Mammary epithelial cell (primary cell): Measurements from ENCODE around the gene PRSS48.

Experiments used
- EZH2 ChIP-seq: IDR thresholded peaks from 2 replicates; pipeline ENCODE4 v1.6.1; 2012; ENCODE audit warnings: low read length, inconsistent platforms, borderline replicate concordance
- TF ChIP-seq, protein P1 (sequence below), 2 donors: IDR thresholded peaks in 1 of 2; conservative IDR thresholded peaks in 1 of 2; 2 replicates each; pipeline ENCODE4 v1.5.1; 2011 to 2012; ENCODE audit warnings: inconsistent platforms in 2 of 2, low read length in 2 of 2, mild to moderate bottlenecking in 2 of 2, control low read depth in 1 of 2, low read depth in 1 of 2; ENCODE audit not compliant: insufficient read depth in 1 of 2; ENCODE audit errors: extremely low read depth in 1 of 2

DNA sequence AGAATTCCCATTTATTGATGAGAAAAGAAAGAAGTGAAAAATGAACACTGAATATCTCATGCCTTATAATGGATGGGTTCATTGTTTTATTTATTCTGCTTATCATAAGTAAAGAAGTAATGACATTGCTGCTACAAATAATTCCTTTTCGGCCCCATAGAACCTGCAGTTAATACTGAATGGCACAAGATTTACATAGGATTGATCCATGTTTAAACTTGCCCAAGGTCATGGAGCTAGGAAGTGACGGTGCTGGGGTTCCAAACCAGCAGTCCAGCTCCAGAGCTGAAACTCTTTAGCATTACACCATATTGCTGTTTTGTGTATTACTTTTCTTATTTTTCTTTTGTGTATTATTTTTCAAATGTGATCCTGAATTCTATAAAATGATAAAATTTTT, 30.2 kb upstream of the PRSS48 start:
- TF ChIP-seq, protein P1, sequence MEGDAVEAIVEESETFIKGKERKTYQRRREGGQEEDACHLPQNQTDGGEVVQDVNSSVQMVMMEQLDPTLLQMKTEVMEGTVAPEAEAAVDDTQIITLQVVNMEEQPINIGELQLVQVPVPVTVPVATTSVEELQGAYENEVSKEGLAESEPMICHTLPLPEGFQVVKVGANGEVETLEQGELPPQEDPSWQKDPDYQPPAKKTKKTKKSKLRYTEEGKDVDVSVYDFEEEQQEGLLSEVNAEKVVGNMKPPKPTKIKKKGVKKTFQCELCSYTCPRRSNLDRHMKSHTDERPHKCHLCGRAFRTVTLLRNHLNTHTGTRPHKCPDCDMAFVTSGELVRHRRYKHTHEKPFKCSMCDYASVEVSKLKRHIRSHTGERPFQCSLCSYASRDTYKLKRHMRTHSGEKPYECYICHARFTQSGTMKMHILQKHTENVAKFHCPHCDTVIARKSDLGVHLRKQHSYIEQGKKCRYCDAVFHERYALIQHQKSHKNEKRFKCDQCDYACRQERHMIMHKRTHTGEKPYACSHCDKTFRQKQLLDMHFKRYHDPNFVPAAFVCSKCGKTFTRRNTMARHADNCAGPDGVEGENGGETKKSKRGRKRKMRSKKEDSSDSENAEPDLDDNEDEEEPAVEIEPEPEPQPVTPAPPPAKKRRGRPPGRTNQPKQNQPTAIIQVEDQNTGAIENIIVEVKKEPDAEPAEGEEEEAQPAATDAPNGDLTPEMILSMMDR (conservative IDR thresholded peaks at IDR 0.05 in 1 of 2, IDR thresholded peaks at IDR 0.05 in 1 of 2; ENCODE audit: extremely low read depth in 1 of 2, insufficient read depth in 1 of 2, low read depth in 1 of 2, low read length in 2 of 2) = no peak
- TF ChIP-seq EZH2 = no peak
